T-helper 2 cell treated with Interferon-gamma antibody and Interleukin-4, amounts not matched to agents 5 μg/mL and 100 μg/mL, for 36 hours (primary cell): ENCODE measurements around the gene APBA3.

ENCODE experiments used
- DNase-seq: peaks from one replicate; pipeline ENCODE4 v3.0.0; 2021; ENCODE audit warnings: low spot score
- H3K27ac Mint-ChIP-seq: one replicate; pipeline ENCODE4 v1.8.0; 2021; ENCODE audit warnings: mild to moderate bottlenecking, mixed read lengths
- H3K27me3 Mint-ChIP-seq: one replicate; pipeline ENCODE4 v1.8.0; 2021; ENCODE audit warnings: low read depth, mixed read lengths
- H3K36me3 Mint-ChIP-seq: one replicate; pipeline ENCODE4 v1.8.0; 2021; ENCODE audit warnings: low read depth, mixed read lengths
- H3K4me1 Mint-ChIP-seq: one replicate; pipeline ENCODE4 v1.8.0; 2021; ENCODE audit warnings: low read depth, mixed read lengths
- H3K4me3 Mint-ChIP-seq: one replicate; pipeline ENCODE4 v1.8.0; 2022; ENCODE audit warnings: mild to moderate bottlenecking, moderate library complexity, mixed read lengths
- H3K9me3 Mint-ChIP-seq: one replicate; pipeline ENCODE4 v1.8.0; 2021; ENCODE audit warnings: mixed read lengths

The APBA3 gene

DNA sequence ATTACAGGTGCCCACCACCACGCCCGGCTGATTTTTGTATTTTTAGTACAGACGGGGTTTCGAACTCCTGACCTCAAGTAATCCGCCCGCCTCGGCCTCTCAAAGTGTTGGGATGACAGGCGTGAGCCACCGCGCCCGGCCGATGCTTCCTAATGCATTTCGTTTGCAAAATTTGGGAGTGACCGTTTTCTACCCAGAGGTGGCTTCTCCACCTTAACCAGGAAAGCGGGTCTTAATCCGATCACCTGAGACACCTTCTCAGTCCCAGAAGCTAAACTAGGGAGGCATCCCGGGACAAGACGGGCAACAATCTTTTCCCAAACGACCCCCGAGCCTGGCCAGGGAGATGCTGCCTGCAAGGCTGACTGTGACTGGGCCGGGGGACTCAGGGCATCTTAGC, 39.5 kb upstream of the APBA3 start:
- Mint-ChIP-seq H3K4me1 (peaks cover 16% of the 10 kb centered on the region), H3K4me3 (peak overlapping the region; percentile 64), H3K36me3 (peaks cover 9% of the 10 kb centered on the region), H3K27ac (no peak overlapping the region), H3K27me3 (peaks cover 4% of the 10 kb centered on the region), H3K9me3 (peaks cover 8% of the 10 kb centered on the region)
- DNase-seq = no peak

DNA sequence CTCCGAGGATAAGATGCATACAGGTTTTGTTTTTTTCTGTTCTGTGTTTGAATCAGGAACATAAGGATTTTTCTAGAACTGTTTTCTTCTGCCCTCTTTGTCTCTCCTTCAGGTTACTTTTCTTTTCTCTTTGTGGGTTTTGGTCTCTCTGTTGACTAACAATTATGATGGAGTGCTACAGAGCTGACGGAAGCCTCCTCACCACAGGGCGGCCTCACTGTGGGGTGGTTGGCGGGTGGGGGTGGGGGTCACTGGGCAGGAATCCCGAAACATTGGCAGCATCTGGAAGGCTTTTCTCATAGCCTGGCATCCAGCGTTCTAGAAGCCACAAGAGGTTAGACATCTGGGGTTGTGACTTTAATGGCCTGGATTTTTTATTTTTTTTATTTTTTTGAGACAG, 36.6 kb upstream of the APBA3 start:
- H3K27ac Mint-ChIP-seq = peak overlapping the region; percentile 81
- H3K27me3 Mint-ChIP-seq = peaks cover 4% of the 10 kb centered on the region
- H3K9me3 Mint-ChIP-seq = peaks cover 12% of the 10 kb centered on the region
- H3K4me1 Mint-ChIP-seq = peaks cover 18% of the 10 kb centered on the region
- H3K36me3 Mint-ChIP-seq = peaks cover 9% of the 10 kb centered on the region
- peak overlapping the region; percentile 65 for H3K4me3 Mint-ChIP-seq
- no peak for DNase-seq

DNA sequence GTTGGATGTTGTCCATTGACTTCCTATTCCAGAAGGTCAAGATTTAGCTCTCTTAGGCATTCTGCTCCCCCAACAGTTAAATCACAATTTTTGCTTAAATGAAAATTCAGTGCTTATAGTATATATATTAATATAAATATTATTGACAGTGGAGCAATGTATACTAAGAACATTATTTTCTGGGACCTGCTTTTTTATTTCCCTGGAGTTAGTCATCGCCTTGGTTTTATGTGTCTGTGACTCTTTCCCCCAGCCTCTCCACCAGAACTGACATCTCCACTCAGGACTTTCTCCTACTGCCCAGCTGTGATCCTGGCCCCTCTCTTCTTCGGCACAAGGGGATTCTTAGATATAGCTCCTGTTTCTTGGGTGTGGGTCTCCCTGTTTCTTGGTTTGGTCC, 34.9 kb upstream of the APBA3 start:
- H3K4me3 Mint-ChIP-seq = no peak overlapping the region
- H3K4me1 Mint-ChIP-seq = peaks cover 18% of the 10 kb centered on the region
- peaks cover 4% of the 10 kb centered on the region for H3K27me3 Mint-ChIP-seq
- H3K36me3 Mint-ChIP-seq = peaks cover 9% of the 10 kb centered on the region
- H3K9me3 Mint-ChIP-seq = peaks cover 12% of the 10 kb centered on the region
- DNase-seq = no peak
- no peak overlapping the region for H3K27ac Mint-ChIP-seq

DNA sequence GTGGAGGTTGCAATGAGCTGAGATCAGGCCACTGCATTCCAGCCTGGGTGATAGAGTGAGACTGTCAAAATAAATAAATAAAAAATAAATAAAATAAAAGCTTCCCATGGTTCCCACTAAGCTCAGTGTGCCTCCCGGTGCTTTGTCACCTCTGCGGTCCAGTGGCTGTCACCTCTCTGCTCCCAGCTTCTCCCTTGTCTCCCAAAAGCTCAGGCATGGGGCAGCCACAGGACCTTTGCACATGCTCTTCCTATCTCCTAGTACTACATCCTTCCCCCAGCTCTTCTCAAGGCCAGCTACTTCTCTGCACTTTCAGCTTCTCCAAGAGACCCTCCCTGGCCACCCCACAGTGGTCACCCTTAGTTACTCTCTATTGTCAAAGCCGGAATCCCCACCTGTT, 32.3 kb upstream of the APBA3 start:
- no peak overlapping the region for H3K4me3 Mint-ChIP-seq

DNA sequence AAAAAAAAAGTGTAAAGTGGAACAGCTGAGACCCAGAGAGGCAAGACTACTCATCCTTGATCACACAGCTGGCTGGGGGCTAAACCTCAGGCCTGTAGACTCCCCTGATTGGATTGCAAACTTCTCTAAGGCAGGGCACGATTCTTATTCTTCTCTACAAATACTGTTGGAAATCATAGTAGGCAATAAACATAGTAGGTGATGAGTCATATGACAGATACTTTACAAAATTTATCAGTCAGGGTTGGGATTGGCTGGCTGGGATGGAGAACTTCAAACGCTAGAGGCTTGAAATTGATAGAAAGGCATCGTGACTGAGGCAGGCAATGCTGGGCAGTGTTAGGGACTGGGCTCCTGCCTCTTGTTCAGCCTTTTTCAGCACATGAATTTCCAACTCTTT, 30.6 kb upstream of the APBA3 start:
- Mint-ChIP-seq H3K27ac (no peak overlapping the region), H3K27me3 (peaks cover 7% of the 10 kb centered on the region), H3K4me3 (no peak overlapping the region), H3K4me1 (peaks cover 4% of the 10 kb centered on the region), H3K9me3 (peaks cover 12% of the 10 kb centered on the region), H3K36me3 (peaks cover 4% of the 10 kb centered on the region)
- no peak for DNase-seq

More for the DNA sequence above, 32.3 kb upstream of the APBA3 start:
- H3K27me3 Mint-ChIP-seq = peaks cover 7% of the 10 kb centered on the region
- no peak overlapping the region for H3K27ac Mint-ChIP-seq
- peaks cover 12% of the 10 kb centered on the region for H3K9me3 Mint-ChIP-seq
- no peak for DNase-seq
- peaks cover 9% of the 10 kb centered on the region for H3K36me3 Mint-ChIP-seq
- peaks cover 8% of the 10 kb centered on the region for H3K4me1 Mint-ChIP-seq

- no peak for DNase-seq
- peaks cover 7% of the 10 kb centered on the region for H3K27me3 Mint-ChIP-seq
- peaks cover 4% of the 10 kb centered on the region for H3K4me1 Mint-ChIP-seq
- H3K4me3 Mint-ChIP-seq = no peak overlapping the region
- H3K36me3 Mint-ChIP-seq = no peaks in the 10 kb centered on the region
- H3K27ac Mint-ChIP-seq = no peak overlapping the region
- peaks cover 4% of the 10 kb centered on the region for H3K9me3 Mint-ChIP-seq
These were observed 29.4 kb upstream of the APBA3 start for GRCh38 chr19:3790941-3791340.

GRCh38 chr19:3790209-3790734, 28.8 kb upstream of the APBA3 start:
- DNase-seq = no peak
- H3K4me3 Mint-ChIP-seq = no peak overlapping the region

GRCh38 chr19:3788996-3789778, 27.7 kb upstream of the APBA3 start:
- Mint-ChIP-seq H3K4me3 (no peak overlapping the region), H3K27ac (no peak overlapping the region), H3K36me3 (no peaks in the 10 kb centered on the region), H3K9me3 (peaks cover 4% of the 10 kb centered on the region), H3K4me1 (peaks cover 7% of the 10 kb centered on the region), H3K27me3 (peaks cover 10% of the 10 kb centered on the region)
- DNase-seq = no peak

More at GRCh38 chr19:3790209-3790734, 28.8 kb upstream of the APBA3 start:
- Mint-ChIP-seq H3K9me3 (peaks cover 4% of the 10 kb centered on the region), H3K27me3 (peaks cover 7% of the 10 kb centered on the region), H3K27ac (no peak overlapping the region), H3K36me3 (no peaks in the 10 kb centered on the region), H3K4me1 (peaks cover 4% of the 10 kb centered on the region)

- H3K36me3 Mint-ChIP-seq = peaks cover 15% of the 10 kb centered on the region
- H3K27me3 Mint-ChIP-seq = peaks cover 10% of the 10 kb centered on the region
- H3K4me1 Mint-ChIP-seq = peaks cover 4% of the 10 kb centered on the region
- H3K9me3 Mint-ChIP-seq = peaks cover 17% of the 10 kb centered on the region
- H3K27ac Mint-ChIP-seq = no peak within 1 kb of the TSS
- H3K4me3 Mint-ChIP-seq = peak within 1 kb of the TSS; percentile 78
- no peak for DNase-seq
These were observed 24.7 kb upstream of the APBA3 start, which contains the start of gene MATK for GRCh38 chr19:3785938-3786824. MATK (minus strand) TSS chr19:3786381; CDS start chr19:3785135, 1,246 bp downstream.

DNA sequence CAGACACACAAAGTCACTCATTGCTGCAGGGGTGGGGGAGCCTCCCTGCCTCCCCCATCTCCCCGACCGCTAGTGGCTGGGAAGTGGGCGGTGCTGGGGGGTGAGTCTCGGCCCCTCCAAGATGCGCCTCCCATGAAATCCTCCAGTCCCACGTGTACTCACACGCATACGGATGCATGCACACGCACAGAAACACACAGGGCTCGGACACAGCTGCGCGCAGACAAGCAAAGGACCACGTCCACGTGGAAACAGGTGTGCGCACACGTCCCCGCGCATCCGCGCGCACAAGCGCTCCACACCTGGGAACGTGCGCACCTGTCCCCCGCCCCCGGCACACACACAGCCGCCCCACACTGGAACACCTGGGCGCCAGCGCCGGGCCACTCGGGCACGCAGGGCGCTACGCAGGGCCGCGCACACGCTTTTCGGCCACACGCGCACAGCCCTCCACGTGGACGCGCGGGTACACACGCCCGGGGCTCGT, 24.0 kb upstream of the APBA3 start:
- H3K27me3 Mint-ChIP-seq = peaks cover 8% of the 10 kb centered on the region
- H3K36me3 Mint-ChIP-seq = peaks cover 15% of the 10 kb centered on the region
- H3K9me3 Mint-ChIP-seq = peaks cover 20% of the 10 kb centered on the region
- DNase-seq = no peak
- no peak overlapping the region for H3K27ac Mint-ChIP-seq
- H3K4me1 Mint-ChIP-seq = peaks cover 4% of the 10 kb centered on the region
- H3K4me3 Mint-ChIP-seq = peak overlapping the region; percentile 78

GRCh38 chr19:3784607-3785450, 23.3 kb upstream of the APBA3 start:
- peaks cover 3% of the 10 kb centered on the region for H3K27me3 Mint-ChIP-seq
- H3K4me3 Mint-ChIP-seq = peak overlapping the region; percentile 78
- H3K4me1 Mint-ChIP-seq = peaks cover 4% of the 10 kb centered on the region
- H3K27ac Mint-ChIP-seq = peak overlapping the region; percentile 67
- no peak for DNase-seq
- peaks cover 20% of the 10 kb centered on the region for H3K9me3 Mint-ChIP-seq
- peaks cover 15% of the 10 kb centered on the region for H3K36me3 Mint-ChIP-seq

GRCh38 chr19:3783660-3784584, 22.4 kb upstream of the APBA3 start:
- peaks cover 20% of the 10 kb centered on the region for H3K9me3 Mint-ChIP-seq
- H3K4me3 Mint-ChIP-seq = peak overlapping the region; percentile 66
- peaks cover 2% of the 10 kb centered on the region for H3K4me1 Mint-ChIP-seq
- peak overlapping the region; percentile 10 for H3K27ac Mint-ChIP-seq
- peaks cover 15% of the 10 kb centered on the region for H3K36me3 Mint-ChIP-seq
- H3K27me3 Mint-ChIP-seq = peaks cover 3% of the 10 kb centered on the region
- DNase-seq = no peak
